DND-41 (cell line): ENCODE measurements around the gene CACNA1E.

Experiments used
- CTCF ChIP-seq: IDR thresholded peaks from 2 replicates; pipeline ENCODE4 v1.5.1; 2012; ENCODE audit warnings: borderline replicate concordance, low read length, moderate library complexity, mild to moderate bottlenecking; ENCODE audit not compliant: poor library complexity, severe bottlenecking; ENCODE audit errors: extremely low read depth
- EZH2 ChIP-seq: IDR thresholded peaks from 3 replicates; pipeline ENCODE4 v1.6.1; 2012; ENCODE audit warnings: borderline replicate concordance, low read depth, mild to moderate bottlenecking, moderate library complexity, low read length, inconsistent platforms; ENCODE audit not compliant: severe bottlenecking

- TF ChIP-seq CTCF: no peak
- no peak for TF ChIP-seq EZH2
These were observed 71.1 kb downstream of the CACNA1E start for GRCh38 chr1:181554465-181554864.
